CD4-positive, CD25-positive, alpha-beta regulatory T cell (primary cell): ENCODE measurements around the gene RIMS1. TPM values are rescaled to one million over a fixed set of nuclear protein-coding genes. Genes with fewer than 3 reads are reported as not detected.

Source experiments
- ATAC-seq, 2 donors: fragments of 150-1000 bp; cut with Tn5 transposase; one replicate each; pipeline ENCODE4 v1.10.0; 2021; ENCODE audit warnings: low read depth in 2 of 2, moderate number of reproducible peaks in 2 of 2, moderate library complexity in 1 of 2
- DNase-seq, 3 donors: peaks; one replicate each; pipeline versions ENCODE4 v3.0.0 to v3.0.0-alpha.2; 2012 to 2022; ENCODE audit warnings: mixed read lengths in 1 of 3
- H3K27ac ChIP-seq: one replicate; pipeline ENCODE4 v1.7.0; 2013; ENCODE audit warnings: mild to moderate bottlenecking, low read length; ENCODE audit not compliant: insufficient read depth, poor library complexity, severe bottlenecking
- H3K27me3 ChIP-seq: one replicate; pipeline ENCODE4 v1.7.0; 2013; ENCODE audit warnings: low read length; ENCODE audit not compliant: control insufficient read depth, insufficient read depth
- H3K36me3 ChIP-seq: one replicate; pipeline ENCODE4 v1.7.0; 2013; ENCODE audit warnings: mild to moderate bottlenecking, low read length, moderate library complexity; ENCODE audit not compliant: control insufficient read depth, insufficient read depth
- H3K4me1 ChIP-seq: 2 replicates; pipeline ENCODE4 v1.7.0; 2013; ENCODE audit warnings: mild to moderate bottlenecking, low read length; ENCODE audit not compliant: insufficient read depth, control insufficient read depth, poor library complexity, severe bottlenecking
- H3K4me3 ChIP-seq: one replicate; pipeline ENCODE4 v1.7.0; 2013; ENCODE audit warnings: low read depth, mild to moderate bottlenecking, low read length, moderate library complexity
- H3K9me3 ChIP-seq, 2 experiments: 1 replicate in 1 of 2; 2 replicates in 1 of 2; pipeline ENCODE4 v1.7.0; 2013; ENCODE audit warnings: low read length in 2 of 2, mild to moderate bottlenecking in 1 of 2, moderate library complexity in 1 of 2; ENCODE audit not compliant: control insufficient read depth in 2 of 2
- H3K27ac Mint-ChIP-seq, 3 donors: one replicate each; pipeline ENCODE4 v1.8.0; 2020 to 2022; ENCODE audit warnings: mild to moderate bottlenecking in 3 of 3, mixed read lengths in 3 of 3, moderate library complexity in 2 of 3
- H3K27me3 Mint-ChIP-seq: one replicate; pipeline ENCODE4 v1.8.0; 2022; ENCODE audit warnings: mild to moderate bottlenecking, mixed read lengths
- H3K36me3 Mint-ChIP-seq: one replicate; pipeline ENCODE4 v1.8.0; 2020; ENCODE audit warnings: mixed read lengths
- H3K4me1 Mint-ChIP-seq, 4 donors: one replicate each; pipeline ENCODE4 v1.8.0; 2020 to 2022; ENCODE audit warnings: mixed read lengths in 4 of 4, mild to moderate bottlenecking in 1 of 4
- H3K4me3 Mint-ChIP-seq, 4 donors: one replicate each; pipeline ENCODE4 v1.8.0; 2020 to 2022; ENCODE audit warnings: mild to moderate bottlenecking in 4 of 4, mixed read lengths in 4 of 4, moderate library complexity in 3 of 4
- H3K9me3 Mint-ChIP-seq, 7 donors: one replicate each; pipeline ENCODE4 v1.8.0; 2020 to 2022; ENCODE audit warnings: mixed read lengths in 7 of 7, mild to moderate bottlenecking in 3 of 7, moderate library complexity in 2 of 7
- polyA plus RNA-seq, 4 donors: library from polyadenylated mRNA; unstranded; fragments of 300-500 nt; fragmentation: Illumina TruSeq; gene quantifications; one replicate each; pipeline ENCODE4 v1.2.3, GENCODE V29; 2021
- total RNA-seq: library from RNA; stranded (reverse); gene quantifications from one replicate; pipeline ENCODE4 v1.2.3, GENCODE V29; 2022

RIMS1 gene
- total and polyA plus RNA-seq, 5 donors from 2014 or later: not detected

- H3K27ac ChIP-seq: no peak overlapping the region
- H3K4me1 Mint-ChIP-seq: no peaks in the 10 kb centered on the region
- H3K36me3 ChIP-seq: no peaks in the 10 kb centered on the region
- no peaks in the 10 kb centered on the region for H3K27me3 ChIP-seq
- no peaks in the 10 kb centered on the region for H3K36me3 Mint-ChIP-seq
- H3K4me1 ChIP-seq: no peaks in the 10 kb centered on the region
- no peaks in the 10 kb centered on the region for H3K27me3 Mint-ChIP-seq
- H3K27ac Mint-ChIP-seq: no peak overlapping the region
- ATAC-seq (no peak), DNase-seq (no peak)
- no peak overlapping the region for H3K4me3 ChIP-seq
- H3K9me3 Mint-ChIP-seq: no peaks in the 10 kb centered on the region
- H3K4me3 Mint-ChIP-seq: no peak overlapping the region
- H3K9me3 ChIP-seq: no peaks in the 10 kb centered on the region
These were observed 464.0 kb downstream of the RIMS1 start for GRCh38 chr6:72350296-72350881.

- Histone ChIP-seq H3K4me3 (no peak overlapping the region), H3K36me3 (no peaks in the 10 kb centered on the region), H3K4me1 (no peaks in the 10 kb centered on the region), H3K27ac (no peak overlapping the region), H3K9me3 (no peaks in the 10 kb centered on the region), H3K27me3 (no peaks in the 10 kb centered on the region)
- peaks cover 0 to 5% (median 0%) of the 10 kb centered on the region in 7 donors for H3K9me3 Mint-ChIP-seq
- no peak overlapping the region for H3K4me3 Mint-ChIP-seq
- no peak overlapping the region for H3K27ac Mint-ChIP-seq
- H3K36me3 Mint-ChIP-seq: no peaks in the 10 kb centered on the region
- H3K4me1 Mint-ChIP-seq: no peaks in the 10 kb centered on the region
- DNase-seq: no peak
- no peak for ATAC-seq
- peaks cover 9% of the 10 kb centered on the region for H3K27me3 Mint-ChIP-seq
These were observed 477.7 kb downstream of the RIMS1 start for GRCh38 chr6:72363844-72364740.

DNA sequence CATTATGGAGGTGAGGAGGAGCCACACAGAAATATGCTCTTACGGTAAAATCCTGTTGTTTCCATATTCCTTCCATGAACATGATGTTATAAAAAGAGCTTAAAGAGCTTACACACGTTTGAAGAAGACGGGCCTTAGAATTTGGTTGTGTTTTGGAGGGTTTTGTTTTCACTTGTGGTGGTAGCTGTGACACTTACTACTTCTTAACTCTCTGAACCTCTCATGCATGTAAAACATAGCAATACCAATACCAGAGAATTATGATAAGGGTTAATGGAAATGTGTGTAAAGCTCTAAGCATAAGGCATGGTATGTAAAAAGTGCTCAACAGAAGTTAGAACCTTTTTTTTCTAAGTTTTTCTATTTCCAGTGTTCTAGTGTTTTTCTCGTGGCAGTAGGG is 479.4 kb downstream of the RIMS1 start:
- H3K27ac ChIP-seq: no peak overlapping the region

GRCh38 chr6:72367439-72367838 is 481.1 kb downstream of the RIMS1 start:
- Mint-ChIP-seq H3K27me3 (peaks cover 9% of the 10 kb centered on the region), H3K36me3 (no peaks in the 10 kb centered on the region), H3K4me1 (no peaks in the 10 kb centered on the region), H3K9me3 (peaks cover 0 to 1% (median 0%) of the 10 kb centered on the region in 7 donors), H3K4me3 (no peak overlapping the region), H3K27ac (no peak overlapping the region)
- Histone ChIP-seq H3K4me1 (no peaks in the 10 kb centered on the region), H3K4me3 (no peak overlapping the region), H3K27me3 (no peaks in the 10 kb centered on the region), H3K27ac (no peak overlapping the region), H3K9me3 (no peaks in the 10 kb centered on the region), H3K36me3 (no peaks in the 10 kb centered on the region)
- DNase-seq (no peak), ATAC-seq (no peak)

More for the DNA sequence above, 479.4 kb downstream of the RIMS1 start:
- Mint-ChIP-seq H3K4me1 (no peaks in the 10 kb centered on the region), H3K9me3 (peaks cover 0 to 5% (median 0%) of the 10 kb centered on the region in 7 donors), H3K36me3 (no peaks in the 10 kb centered on the region), H3K27me3 (peaks cover 9% of the 10 kb centered on the region), H3K27ac (no peak overlapping the region), H3K4me3 (no peak overlapping the region)
- no peak for ATAC-seq
- Histone ChIP-seq H3K4me1 (no peaks in the 10 kb centered on the region), H3K9me3 (no peaks in the 10 kb centered on the region), H3K27me3 (no peaks in the 10 kb centered on the region), H3K4me3 (no peak overlapping the region), H3K36me3 (no peaks in the 10 kb centered on the region)
- no peak for DNase-seq

DNA sequence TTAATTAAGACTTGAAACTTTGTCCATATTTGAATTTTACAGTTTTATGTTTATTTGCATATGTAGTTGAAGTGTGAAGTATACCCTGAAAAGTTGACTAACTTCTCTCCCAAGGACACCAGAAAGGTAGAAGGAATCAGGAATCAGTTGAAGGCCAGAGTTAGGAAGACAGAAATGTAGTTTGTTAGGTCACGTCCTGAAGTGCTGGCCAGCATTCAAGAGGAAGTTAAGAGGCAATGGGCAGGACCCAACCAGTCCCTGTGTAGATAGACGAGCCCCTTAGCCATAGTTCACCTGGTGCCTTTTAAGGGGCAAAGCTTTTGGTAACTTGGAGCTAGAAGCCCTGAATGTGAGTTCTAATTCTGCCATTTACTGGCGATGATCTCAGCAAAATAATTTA is 485.1 kb downstream of the RIMS1 start:
- ATAC-seq (no peak), DNase-seq (no peak)
- no peaks in the 10 kb centered on the region for H3K4me1 ChIP-seq
- H3K4me3 ChIP-seq: no peak overlapping the region
- H3K9me3 ChIP-seq: no peaks in the 10 kb centered on the region
- no peaks in the 10 kb centered on the region for H3K27me3 Mint-ChIP-seq
- no peak overlapping the region for H3K4me3 Mint-ChIP-seq
- H3K27ac ChIP-seq: no peak overlapping the region
- H3K36me3 ChIP-seq: no peaks in the 10 kb centered on the region
- no peak overlapping the region for H3K27ac Mint-ChIP-seq
- H3K27me3 ChIP-seq: no peaks in the 10 kb centered on the region
- no peaks in the 10 kb centered on the region for H3K4me1 Mint-ChIP-seq
- peaks cover 0 to 1% (median 0%) of the 10 kb centered on the region in 7 donors for H3K9me3 Mint-ChIP-seq
- no peaks in the 10 kb centered on the region for H3K36me3 Mint-ChIP-seq

GRCh38 chr6:72374172-72374571 is 487.8 kb downstream of the RIMS1 start:
- Mint-ChIP-seq H3K27me3 (no peaks in the 10 kb centered on the region), H3K4me1 (no peaks in the 10 kb centered on the region), H3K9me3 (no peaks in the 10 kb centered on the region), H3K36me3 (no peaks in the 10 kb centered on the region), H3K4me3 (no peak overlapping the region), H3K27ac (no peak overlapping the region)
- no peaks in the 10 kb centered on the region for H3K27me3 ChIP-seq
- ATAC-seq (no peak), DNase-seq (no peak)
- H3K36me3 ChIP-seq: no peaks in the 10 kb centered on the region
- no peaks in the 10 kb centered on the region for H3K9me3 ChIP-seq
- H3K4me3 ChIP-seq: no peak overlapping the region
- no peaks in the 10 kb centered on the region for H3K4me1 ChIP-seq
- no peak overlapping the region for H3K27ac ChIP-seq

GRCh38 chr6:72374857-72375256 is 488.5 kb downstream of the RIMS1 start:
- Histone ChIP-seq H3K4me1 (no peaks in the 10 kb centered on the region), H3K4me3 (no peak overlapping the region), H3K9me3 (no peaks in the 10 kb centered on the region), H3K36me3 (no peaks in the 10 kb centered on the region), H3K27ac (no peak overlapping the region), H3K27me3 (no peaks in the 10 kb centered on the region)
- DNase-seq (no peak), ATAC-seq (no peak)
- no peak overlapping the region for H3K27ac Mint-ChIP-seq
- H3K4me3 Mint-ChIP-seq: no peak overlapping the region
- no peaks in the 10 kb centered on the region for H3K9me3 Mint-ChIP-seq
- no peaks in the 10 kb centered on the region for H3K36me3 Mint-ChIP-seq
- no peaks in the 10 kb centered on the region for H3K27me3 Mint-ChIP-seq
- H3K4me1 Mint-ChIP-seq: no peaks in the 10 kb centered on the region

DNA sequence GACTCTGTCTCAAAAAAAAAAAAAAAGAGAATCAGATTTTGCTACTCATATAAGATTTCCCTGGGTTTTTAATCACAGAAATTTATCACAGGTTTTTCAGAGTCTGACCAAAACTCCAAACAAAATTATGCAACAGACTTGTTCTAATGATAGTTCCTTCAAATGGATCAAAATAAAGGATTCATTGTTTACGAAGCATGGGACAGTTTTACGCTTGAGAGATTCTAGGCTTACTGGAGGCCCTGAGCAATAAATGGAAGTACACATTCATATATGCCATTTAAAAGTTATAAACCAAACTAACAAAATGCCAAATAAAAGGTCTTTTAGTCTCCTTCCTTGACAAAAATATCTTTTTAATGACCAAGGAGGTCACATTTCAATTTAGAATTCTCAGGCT is 490.4 kb downstream of the RIMS1 start:
- H3K36me3 Mint-ChIP-seq: no peaks in the 10 kb centered on the region
- DNase-seq: no peak
- Histone ChIP-seq H3K9me3 (no peaks in the 10 kb centered on the region), H3K36me3 (no peaks in the 10 kb centered on the region), H3K4me3 (no peak overlapping the region), H3K27me3 (no peaks in the 10 kb centered on the region), H3K4me1 (no peaks in the 10 kb centered on the region), H3K27ac (no peak overlapping the region)
- H3K4me1 Mint-ChIP-seq: no peaks in the 10 kb centered on the region
- H3K9me3 Mint-ChIP-seq: no peaks in the 10 kb centered on the region
- no peak overlapping the region for H3K4me3 Mint-ChIP-seq
- ATAC-seq: no peak
- H3K27ac Mint-ChIP-seq: no peak overlapping the region
- no peaks in the 10 kb centered on the region for H3K27me3 Mint-ChIP-seq
